ENCODE data around the gene PKD2L1. TPM values are rescaled to one million over a fixed set of nuclear protein-coding genes. Genes with fewer than 3 reads are reported as not detected.
"Not testable (repeated sequence)": the region's sequence is repeated elsewhere in the genome, so short reads cannot be mapped to it uniquely, and the experiment has no call there.

Gene PKD2L1
- total RNA-seq, 4 donors from 2014 or later, result not detected

- Histone ChIP-seq H3K27me3 (no peaks in the 10 kb centered on the region), H3K4me3 (replicated peaks in 1 of 3) (no peak overlapping the region), H3K4me1 (no peaks in the 10 kb centered on the region), H3K9me3 (no peaks in the 10 kb centered on the region), H3K36me3 (no peaks in the 10 kb centered on the region), H3K27ac (no peak overlapping the region)
- intact Hi-C loops (cut with DNase I), result no loop called here
- WGBS, 2 donors, result 78 to 83% methylated on average over 9 of the region's 9 CpGs
- TF ChIP-seq POLR2A (IDR thresholded peaks at IDR 0.05), result no peak
- TF ChIP-seq, protein P1, sequence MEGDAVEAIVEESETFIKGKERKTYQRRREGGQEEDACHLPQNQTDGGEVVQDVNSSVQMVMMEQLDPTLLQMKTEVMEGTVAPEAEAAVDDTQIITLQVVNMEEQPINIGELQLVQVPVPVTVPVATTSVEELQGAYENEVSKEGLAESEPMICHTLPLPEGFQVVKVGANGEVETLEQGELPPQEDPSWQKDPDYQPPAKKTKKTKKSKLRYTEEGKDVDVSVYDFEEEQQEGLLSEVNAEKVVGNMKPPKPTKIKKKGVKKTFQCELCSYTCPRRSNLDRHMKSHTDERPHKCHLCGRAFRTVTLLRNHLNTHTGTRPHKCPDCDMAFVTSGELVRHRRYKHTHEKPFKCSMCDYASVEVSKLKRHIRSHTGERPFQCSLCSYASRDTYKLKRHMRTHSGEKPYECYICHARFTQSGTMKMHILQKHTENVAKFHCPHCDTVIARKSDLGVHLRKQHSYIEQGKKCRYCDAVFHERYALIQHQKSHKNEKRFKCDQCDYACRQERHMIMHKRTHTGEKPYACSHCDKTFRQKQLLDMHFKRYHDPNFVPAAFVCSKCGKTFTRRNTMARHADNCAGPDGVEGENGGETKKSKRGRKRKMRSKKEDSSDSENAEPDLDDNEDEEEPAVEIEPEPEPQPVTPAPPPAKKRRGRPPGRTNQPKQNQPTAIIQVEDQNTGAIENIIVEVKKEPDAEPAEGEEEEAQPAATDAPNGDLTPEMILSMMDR (IDR thresholded peaks at IDR 0.05), result no peak
- DNase-seq, result no peak
These were observed 32.8 kb downstream of the PKD2L1 start for GRCh38 chr10:100297242-100297641.

GRCh38 chr10:100293066-100293465, 37.0 kb downstream of the PKD2L1 start:
- H3K4me3 ChIP-seq (replicated peaks in 1 of 3), result no peak overlapping the region
- no peaks in the 10 kb centered on the region for H3K36me3 ChIP-seq
- TF ChIP-seq, protein P1 (IDR thresholded peaks at IDR 0.05), result no peak
- TF ChIP-seq POLR2A (IDR thresholded peaks at IDR 0.05), result no peak
- H3K9me3 ChIP-seq, result no peaks in the 10 kb centered on the region
- no peak for DNase-seq
- H3K27ac ChIP-seq, result no peak overlapping the region
- no peaks in the 10 kb centered on the region for H3K4me1 ChIP-seq
- H3K27me3 ChIP-seq, result no peaks in the 10 kb centered on the region
- intact Hi-C loops (cut with DNase I), result no loop called here

GRCh38 chr10:100292300-100292699, 37.7 kb downstream of the PKD2L1 start:
- H3K4me1 ChIP-seq; H3K9me3 ChIP-seq; intact Hi-C loops (cut with DNase I); H3K27me3 ChIP-seq; H3K36me3 ChIP-seq; H3K27ac ChIP-seq; H3K4me3 ChIP-seq (replicated peaks in 1 of 3): not testable (repeated sequence)
- 63 to 76% methylated on average over 4 of the region's 4 CpGs for WGBS, 2 donors
- peak in 1 of 2 donors; percentile 11 for DNase-seq

- no peaks in the 10 kb centered on the region for H3K36me3 ChIP-seq
- H3K4me3 ChIP-seq (replicated peaks in 1 of 3), result no peak overlapping the region
- no peaks in the 10 kb centered on the region for H3K27me3 ChIP-seq
- no peak for TF ChIP-seq POLR2A (IDR thresholded peaks at IDR 0.05)
- TF ChIP-seq, protein P1 (IDR thresholded peaks at IDR 0.05), result no peak
- H3K9me3 ChIP-seq, result no peaks in the 10 kb centered on the region
- intact Hi-C loops (cut with DNase I), result no loop called here
- no peak for DNase-seq
- peaks cover 0 to 5% of the 10 kb centered on the region in 2 donors for H3K4me1 ChIP-seq
- 61 to 74% methylated on average over 3 of the region's 3 CpGs for WGBS, 2 donors
- H3K27ac ChIP-seq, result no peak overlapping the region
These were observed 38.7 kb downstream of the PKD2L1 start for GRCh38 chr10:100291356-100291755.

- no peak for TF ChIP-seq POLR2A (IDR thresholded peaks at IDR 0.05)
- TF ChIP-seq, protein P1 (IDR thresholded peaks at IDR 0.05), result no peak
- no peaks in the 10 kb centered on the region for H3K36me3 ChIP-seq
- no peaks in the 10 kb centered on the region for H3K9me3 ChIP-seq
- no peaks in the 10 kb centered on the region for H3K27me3 ChIP-seq
- 58 to 79% methylated on average over 2 of the region's 2 CpGs for WGBS, 2 donors
- intact Hi-C loops (cut with DNase I), result no loop called here
- DNase-seq, result no peak
- H3K4me3 ChIP-seq (replicated peaks in 1 of 3), result no peak overlapping the region
- peaks cover 7 to 18% of the 10 kb centered on the region in 2 donors for H3K4me1 ChIP-seq
- H3K27ac ChIP-seq, result no peak overlapping the region
These were observed 40.4 kb downstream of the PKD2L1 start for GRCh38 chr10:100289641-100290040.

- Histone ChIP-seq H3K9me3 (no peaks in the 10 kb centered on the region), H3K36me3 (no peaks in the 10 kb centered on the region), H3K27ac (no peak overlapping the region), H3K4me1 (peaks cover 7 to 18% of the 10 kb centered on the region in 2 donors), H3K4me3 (replicated peaks in 1 of 3) (no peak overlapping the region), H3K27me3 (no peaks in the 10 kb centered on the region)
- TF ChIP-seq POLR2A (IDR thresholded peaks at IDR 0.05), result no peak
- TF ChIP-seq, protein P1 (IDR thresholded peaks at IDR 0.05), result no peak
- DNase-seq, result no peak
- WGBS, 2 donors, result 83% methylated on average over 5 of the region's 5 CpGs
- intact Hi-C loops (cut with DNase I), result no loop called here
These were observed 41.8 kb downstream of the PKD2L1 start for GRCh38 chr10:100288196-100288595.

All from thyroid gland (tissue), 4 donors.